EL (cell line): ENCODE data around the gene ROBO2.

ENCODE experiments used
- DNase-seq: peaks from one replicate; pipeline ENCODE4 v3.0.0-alpha.2; 2016

The ROBO2 gene

DNA sequence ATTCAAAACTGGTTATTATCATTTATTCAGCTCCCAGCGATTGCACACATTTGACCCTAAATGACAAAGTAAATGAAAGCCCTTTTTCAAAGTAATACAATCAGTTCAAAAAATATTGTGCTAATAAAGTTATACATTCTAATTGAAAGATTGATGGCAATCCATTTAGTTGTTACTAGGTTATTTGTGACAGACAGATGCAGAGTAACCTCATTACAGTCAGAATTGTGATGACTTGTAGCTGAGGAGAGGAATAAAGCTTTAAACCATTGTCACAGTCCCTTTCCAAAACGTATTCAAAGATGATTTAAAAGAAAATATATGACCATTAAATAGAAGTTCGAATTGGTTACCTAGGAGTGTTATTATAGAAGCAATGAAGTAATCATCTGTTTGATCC lies 86.1 kb downstream of the ROBO2 start:
- no peak for DNase-seq

DNA sequence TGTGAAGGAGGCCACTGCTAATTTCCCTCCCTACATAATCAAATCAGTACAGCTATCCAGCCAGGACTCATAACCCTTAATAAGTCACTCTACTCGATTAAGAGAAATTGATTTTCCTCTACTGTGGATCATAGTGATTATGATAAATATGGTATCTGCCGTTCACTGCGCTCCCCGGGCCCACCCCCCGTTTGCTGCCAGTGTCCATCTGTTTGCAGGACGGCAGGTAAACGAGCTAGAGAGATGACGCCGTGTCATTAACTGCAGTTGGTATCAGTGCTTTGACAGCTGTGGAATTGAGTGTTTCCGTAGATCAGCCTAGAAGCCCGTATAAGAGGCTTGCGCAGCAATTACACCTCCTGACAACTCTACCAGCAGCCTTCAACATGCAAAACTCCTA lies 94.9 kb downstream of the ROBO2 start:
- DNase-seq = no peak

DNA sequence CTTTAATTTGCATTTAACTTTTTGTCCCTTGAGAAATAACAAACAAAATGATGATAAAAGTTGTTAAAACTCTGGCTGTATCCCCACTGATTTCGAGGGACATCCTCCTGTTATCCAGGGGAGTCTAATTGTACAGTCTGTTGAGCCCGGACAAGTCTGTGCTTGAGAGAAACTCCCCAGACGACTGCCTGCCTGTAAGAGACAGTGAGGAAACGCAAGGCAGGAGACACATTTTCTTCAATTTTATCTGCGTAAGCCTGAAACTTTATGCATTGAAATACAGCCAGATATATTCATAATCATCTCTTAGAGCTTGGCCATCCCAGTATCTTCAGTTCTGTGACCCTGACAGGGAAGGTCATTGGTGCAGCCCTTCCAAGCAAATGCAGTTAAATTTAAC lies 97.7 kb downstream of the ROBO2 start:
- no peak for DNase-seq

DNA sequence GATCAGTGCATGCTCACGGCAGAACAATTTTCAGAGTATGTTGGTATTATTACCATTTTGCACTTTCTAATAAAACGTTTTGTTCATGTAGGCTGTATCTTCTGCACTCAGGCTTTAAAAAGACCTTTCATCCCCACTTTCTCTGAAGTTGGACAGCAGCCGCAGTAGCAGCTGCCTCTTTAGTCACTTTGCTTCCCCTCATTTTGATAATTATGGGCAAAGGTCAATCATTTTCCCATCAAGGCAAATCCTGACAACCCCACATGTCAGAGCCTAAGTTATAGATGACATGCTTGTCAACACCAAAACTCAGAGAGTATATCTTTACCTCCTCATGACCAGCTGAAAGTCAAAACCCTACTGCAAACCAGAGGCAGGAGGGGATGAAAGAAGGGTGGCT lies 99.7 kb downstream of the ROBO2 start:
- no peak for DNase-seq

DNA sequence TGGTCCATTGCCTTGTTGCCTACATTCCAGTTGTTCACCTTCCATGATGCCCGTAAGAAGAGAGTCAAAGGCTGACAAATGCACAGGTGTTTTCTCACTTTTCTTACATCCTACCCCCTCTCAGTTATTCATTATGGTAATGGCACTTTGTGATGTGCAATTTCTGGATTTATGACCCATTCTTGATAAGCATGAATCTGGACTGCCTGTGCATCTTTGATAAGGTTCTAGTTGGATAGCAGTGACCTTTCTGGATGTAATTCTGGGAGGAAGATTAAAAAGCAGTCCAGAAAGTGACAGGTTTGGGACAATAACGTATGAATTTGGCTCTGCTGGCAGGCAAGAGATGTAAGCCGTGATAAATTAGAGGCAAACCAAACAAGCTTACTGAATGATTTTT lies 101.5 kb downstream of the ROBO2 start:
- DNase-seq = no peak

DNA sequence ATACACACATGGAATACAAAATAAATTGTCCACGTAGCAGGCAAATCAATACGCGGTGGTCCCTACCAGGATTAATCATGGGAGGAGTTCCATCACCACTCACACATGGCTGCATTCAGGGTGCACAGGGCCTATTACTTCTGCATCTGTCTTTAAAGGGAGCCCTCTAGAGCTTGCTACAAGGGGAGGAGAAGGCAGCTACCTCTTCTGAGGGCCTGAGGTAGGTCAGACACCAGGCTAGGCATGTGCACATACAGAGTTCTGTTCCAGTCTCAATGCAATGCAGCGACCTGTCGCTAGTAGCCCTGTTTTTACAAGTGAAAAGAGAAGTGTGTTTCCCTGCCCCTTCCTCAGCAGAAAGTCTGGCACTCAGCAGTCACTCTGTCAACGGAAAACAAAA lies 102.7 kb downstream of the ROBO2 start:
- no peak for DNase-seq

DNA sequence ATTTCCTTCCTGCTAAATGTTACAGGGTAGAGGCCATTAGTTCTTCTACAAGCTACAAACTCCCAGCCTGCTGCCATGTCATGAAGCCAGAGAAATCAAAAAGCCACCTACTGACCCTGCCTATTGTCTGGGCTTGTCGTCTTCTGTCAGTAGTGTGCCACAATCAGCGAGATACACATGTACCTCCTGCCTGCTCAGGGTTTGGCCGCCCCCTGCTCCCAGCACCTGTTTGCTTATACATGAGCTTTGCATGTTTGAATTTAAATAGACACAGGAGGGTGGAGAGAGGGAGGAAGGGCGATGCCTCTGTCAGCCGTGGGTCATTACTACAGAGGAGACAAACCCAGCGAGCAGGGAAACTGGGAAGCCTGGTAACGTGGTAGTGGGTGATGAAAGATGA lies 106.1 kb downstream of the ROBO2 start:
- no peak for DNase-seq

DNA sequence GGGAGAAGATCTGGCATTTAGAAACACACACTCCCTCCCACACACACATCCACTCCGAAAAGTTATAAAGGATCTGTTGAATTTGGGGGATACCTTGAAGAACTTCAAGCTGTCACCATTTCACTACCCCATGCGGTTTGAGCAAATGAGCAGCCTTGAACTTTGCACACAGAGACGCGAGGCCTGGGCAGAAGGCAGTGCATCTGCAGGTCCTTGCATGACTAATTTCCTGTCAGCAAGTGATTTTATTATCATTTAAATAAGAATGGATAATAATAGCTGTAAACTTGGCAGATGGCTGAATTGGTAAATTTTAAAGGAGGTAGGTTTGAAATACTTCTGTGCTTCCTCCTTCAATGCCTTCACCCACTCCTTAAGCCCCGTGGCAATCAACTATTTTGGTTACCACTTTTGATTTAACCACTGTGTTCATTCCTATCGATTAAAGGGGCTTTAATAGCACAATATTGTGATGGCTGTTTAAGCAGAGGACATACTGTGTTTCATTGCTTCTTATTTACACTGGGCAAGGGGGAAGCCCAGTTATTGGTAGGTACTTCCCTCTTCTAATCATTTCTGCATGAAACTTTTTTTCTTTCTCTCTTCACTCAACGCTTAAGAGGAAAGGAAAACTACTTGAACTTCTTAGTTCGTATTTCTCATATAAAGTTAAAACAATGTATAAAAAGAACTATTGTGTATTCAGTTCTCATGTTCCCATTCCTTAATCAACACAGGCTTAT lies 108.1 kb downstream of the ROBO2 start:
- DNase-seq = no peak

DNA sequence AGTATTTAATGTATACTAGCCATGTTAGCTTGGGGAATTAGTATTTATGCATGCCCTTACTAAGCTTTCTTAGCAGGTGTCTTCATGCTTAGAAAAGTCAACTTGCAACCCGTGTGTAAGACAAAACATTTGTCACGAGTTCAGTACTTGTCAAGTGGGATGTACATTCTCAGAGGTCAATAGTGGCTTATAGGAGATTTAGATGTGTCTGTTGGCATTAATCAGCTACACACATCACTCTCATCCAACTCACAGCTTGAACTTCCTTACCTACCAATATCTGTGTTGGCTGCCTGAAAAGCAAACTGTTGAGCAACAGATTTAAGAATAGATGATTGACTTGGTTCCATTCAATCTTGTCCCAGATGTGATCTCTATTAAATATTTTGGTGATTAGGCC lies 109.5 kb downstream of the ROBO2 start:
- DNase-seq = no peak

DNA sequence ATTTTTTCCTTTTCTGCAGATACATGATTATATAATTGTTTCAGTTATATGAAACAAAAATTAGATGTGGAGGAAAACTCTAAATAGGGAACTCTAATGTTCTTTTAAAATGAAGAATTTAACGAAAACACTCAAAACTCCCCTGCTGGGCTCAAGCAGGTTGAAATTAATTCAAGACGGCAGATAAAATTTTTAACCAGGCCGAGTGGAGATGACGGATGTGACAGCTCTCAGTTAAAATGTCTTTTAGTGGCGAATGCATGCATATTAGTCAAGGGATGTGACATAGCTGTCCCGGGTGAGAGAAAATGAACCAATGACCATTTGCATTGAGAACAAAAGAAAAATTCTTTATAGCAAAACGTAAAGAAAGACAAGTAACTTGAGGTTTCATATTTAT lies 110.1 kb downstream of the ROBO2 start:
- no peak for DNase-seq

DNA sequence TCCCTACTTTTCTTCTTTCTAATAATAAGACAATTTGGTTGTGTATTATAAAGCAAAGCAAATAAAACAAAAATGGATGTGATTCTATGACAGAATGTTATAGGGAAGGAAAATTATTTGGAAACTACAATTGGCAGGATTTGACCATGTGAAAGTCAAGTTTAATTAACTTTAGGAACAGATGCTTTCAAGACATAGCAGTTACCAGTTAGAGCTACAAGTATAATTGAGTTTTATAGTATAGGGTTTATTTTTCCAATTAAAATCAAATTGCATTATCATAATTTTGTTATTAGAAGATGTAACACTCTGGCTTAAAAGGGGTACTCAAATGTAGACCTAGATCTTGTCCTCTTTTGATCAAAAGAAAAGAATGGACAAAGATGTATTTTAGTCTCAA lies 110.9 kb downstream of the ROBO2 start:
- no peak for DNase-seq

DNA sequence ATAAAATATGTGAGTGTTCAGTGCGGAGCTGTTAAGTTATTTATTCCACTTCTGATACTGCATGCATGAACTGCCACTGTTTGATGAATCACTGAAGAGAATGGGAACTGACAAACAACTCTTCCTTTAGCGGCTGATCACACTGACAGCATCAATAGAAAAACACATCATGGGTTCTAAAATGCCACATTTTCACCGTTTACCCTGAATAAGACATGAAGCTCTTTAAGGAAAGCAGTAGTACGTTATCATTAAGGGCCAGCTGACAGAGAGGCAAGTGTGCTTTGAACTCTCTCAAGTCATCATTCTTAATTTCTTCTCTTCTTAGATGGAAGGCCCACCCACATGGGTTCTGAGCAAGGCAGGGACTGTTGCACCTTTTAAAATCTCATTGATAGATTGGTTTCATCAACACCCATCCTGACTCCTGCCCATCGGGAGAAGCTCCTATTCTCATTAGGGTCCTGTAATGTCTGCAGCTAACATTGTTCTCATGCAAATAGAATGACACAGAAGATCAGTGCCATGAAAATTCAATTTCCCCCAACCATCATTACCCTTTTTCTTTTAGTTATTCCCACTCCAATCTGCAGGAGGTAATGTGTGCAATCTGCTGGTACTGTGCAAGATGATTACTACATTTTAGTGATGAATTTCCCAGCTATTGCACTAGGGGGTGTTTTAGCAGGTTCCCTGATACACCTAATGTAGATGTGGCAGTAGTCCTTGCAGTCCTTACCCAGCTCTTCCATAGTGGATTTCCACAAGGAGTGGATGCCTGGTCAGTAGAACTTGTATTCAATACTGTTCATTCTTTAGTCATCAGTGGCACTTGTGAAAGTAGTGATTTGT lies 119.1 kb downstream of the ROBO2 start:
- no peak for DNase-seq

DNA sequence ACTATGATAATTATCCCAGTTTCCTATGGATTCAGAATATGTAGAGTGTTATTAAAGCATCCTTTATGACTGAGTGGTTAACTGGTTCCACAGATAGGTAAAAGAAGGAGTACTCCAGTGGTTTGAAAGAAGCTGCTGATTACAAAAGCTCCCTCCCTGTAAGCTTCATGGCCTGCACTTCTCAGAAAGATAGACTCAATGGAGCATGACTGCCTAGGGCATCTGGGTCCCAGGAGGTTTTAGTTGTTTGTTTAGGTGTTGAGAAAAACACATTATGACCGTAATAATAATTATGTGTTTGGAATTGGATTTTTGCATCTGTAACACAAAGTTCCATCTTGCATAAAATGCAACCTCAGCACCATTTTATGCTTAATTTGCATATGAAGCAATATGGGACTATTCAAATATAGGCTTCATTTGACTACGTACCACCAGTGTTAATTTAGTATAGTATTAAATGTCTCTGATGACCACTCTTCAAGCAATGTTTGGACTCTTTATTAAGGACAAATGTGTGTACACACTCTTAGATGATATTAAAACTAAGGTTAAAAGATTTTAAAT lies 121.1 kb downstream of the ROBO2 start:
- no peak for DNase-seq

DNA sequence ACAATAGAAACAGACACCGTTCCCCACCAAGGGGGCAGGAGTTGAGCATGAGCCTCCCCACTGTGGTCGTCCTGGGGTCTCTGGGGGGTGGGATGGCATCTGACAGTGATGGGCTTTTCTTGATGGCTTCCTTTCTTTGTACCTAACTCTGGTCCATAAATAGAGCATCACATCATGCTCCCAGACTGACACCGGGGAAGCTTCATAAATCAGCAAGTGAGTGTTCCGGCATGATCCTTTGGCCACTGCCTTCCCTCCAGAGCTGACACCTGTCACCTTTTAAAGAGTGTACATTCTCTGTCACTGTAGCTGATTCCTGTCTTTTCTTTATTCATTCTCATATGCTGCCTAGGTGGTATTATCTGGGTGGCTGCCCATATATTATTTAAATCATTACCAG lies 129.9 kb downstream of the ROBO2 start:
- no peak for DNase-seq

DNA sequence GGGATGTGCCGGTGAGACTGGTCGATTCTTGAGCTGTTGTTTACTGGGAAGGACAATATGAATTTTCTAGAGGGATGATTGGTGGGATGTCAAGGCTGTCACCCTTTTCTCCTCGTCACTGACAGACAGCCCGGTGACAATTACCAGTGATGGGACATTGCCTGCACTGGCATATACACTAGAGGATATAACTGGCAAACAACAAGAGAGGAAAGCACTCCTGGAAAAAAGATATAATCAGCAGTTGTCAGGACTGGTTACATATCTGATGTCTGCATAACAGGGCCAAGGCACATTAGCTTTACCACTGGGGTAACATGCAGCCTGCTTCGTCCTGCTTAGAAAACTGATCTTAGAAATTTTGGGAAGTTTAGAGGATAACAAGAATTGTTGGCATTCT lies 131.1 kb downstream of the ROBO2 start:
- no peak for DNase-seq

DNA sequence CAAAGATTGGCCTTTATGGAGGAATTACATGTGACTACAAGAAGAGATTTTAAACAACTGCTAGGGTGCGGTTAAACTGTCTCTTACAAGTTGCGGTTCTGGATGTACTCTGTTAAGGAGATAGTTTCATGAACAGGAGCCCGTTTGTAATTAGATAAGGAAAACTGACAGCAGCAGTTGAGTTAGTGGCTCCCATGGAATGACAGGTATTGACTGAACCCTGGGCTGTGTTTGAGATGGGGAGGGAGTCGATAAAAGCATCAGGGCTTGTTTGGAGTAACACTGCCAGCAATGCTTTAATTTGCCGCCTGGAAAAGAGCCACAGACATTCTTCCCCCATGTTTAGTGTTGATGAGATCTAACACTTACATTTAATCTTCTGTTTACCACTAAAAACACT lies 139.9 kb downstream of the ROBO2 start:
- DNase-seq = no peak

DNA sequence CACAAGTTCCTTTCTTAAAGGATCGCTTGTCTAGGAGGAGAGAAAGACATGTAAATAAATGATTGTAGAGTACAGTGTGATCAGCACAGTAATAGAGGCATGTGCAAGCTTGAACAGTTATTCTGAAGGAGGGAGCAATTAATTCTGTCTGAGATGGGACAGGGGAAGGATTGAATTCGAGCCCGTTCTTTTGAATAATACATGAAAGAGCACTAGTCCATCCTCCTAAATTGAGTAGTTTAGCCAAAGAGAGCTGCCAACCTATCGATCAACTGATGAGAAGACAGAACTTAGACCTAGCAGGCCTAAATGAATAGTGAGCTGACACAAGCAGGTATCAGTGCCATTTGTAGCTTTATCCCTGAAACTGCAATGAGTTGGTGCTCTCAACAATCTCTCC lies 142.4 kb downstream of the ROBO2 start:
- DNase-seq = no peak

DNA sequence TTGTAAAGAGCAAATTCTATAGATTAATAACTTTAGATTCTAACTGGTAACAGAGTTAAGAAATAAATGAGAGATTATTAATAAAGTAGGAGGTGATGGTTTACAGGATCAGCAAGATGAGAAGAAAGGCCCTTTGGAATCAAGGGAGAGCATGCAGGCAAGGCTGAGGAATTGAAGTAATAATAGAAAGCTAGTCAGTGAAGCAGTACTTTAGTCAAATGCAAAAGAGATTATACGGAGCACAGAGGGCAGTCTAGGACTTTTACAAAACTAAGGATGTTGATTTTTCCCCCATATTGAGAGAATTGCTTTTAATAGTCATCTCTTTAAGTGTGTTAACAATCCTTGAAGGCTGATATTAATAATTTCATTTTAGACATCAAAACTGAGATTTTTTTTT lies 146.4 kb downstream of the ROBO2 start:
- no peak for DNase-seq

DNA sequence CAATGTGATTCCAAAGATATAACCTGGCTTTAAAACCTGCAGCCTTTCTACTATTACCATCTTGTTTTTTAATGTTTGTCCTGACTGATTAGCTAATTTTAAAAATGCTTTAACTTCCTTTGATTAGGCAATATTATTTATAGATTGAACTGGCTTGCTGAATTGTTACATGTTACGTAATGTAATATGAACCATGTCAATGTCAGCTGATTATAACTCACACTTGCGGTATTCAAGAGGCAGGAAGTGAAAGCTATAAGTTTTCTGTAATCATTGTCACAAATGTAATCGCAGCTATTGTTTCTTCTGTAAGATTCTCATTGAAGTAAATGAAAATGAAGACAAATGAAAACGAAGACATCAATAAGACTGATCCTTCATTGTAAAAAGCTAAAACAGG lies 146.8 kb downstream of the ROBO2 start:
- no peak for DNase-seq

DNA sequence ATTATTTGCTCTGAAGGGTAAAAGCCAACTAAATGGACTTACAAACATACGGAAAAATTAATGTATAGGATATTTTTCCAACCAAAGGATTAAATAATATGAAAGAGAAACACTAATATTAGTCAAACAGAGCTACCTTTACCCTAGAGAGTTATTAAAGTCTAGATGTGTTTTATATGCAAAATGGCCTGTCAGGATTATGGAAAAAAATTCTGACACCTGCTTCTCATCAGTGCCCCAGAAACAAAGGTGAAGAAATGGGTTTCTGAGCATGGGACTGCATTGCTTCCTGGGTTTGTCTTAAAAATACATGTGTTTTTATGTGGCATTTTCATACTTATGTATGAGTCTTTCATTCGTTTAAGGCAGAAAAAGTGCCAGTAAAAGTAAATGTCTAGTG lies 148.3 kb downstream of the ROBO2 start:
- no peak for DNase-seq

DNA sequence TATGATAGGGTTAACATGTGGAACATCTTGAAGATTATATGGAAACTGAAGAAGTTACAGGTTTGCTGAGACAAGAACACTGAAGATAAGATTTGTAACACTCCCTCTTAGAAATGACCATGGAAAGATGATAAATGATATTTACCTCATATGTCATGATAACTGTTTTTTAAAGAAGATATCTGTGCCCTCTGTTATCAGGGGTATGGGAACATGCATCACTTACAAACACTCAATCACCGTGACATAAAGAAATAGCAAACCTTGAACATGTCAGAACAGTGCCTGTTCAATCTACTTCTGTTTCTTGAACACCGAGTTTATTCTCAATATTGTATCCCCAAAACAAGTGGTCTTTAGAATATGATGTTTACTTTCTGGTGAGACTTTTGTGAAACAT lies 149.4 kb downstream of the ROBO2 start:
- DNase-seq = no peak

DNA sequence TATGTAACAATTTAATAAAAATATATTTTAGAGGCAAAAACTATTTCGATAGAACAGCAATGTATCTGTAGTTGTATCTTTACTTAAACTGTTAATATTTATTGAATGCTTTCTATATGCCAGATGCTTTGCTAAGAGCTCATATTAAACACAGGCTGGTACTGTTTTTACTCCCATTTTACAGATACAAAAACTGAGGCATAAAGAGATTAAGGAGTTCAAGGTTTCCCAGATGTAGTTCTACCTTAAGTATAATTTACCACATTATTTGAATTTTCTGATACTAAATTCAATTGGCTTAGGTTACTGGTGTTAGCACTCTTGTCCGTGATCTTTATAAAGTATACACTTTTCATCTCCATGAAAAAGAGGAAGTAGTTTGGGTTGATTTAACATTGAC lies 149.8 kb downstream of the ROBO2 start:
- DNase-seq = no peak

DNA sequence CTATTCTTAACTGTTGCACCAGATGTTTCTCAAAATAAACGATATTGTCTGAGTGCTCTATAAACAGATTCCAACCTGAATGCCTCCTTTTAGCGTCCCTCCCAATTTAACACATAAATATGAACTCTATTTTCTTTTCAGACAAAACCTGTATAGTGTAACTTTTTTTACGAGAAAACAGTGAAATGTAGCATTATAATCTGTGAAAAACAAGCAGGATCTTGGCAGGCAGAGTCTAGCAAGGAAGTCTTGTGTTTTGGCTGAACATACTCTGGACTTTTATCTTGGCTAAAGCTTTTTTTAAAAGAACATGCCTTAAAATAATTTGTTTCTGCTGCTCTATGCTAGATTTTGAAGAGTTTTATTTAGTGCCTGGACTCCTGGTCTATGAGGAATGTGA lies 150.5 kb downstream of the ROBO2 start:
- no peak for DNase-seq

DNA sequence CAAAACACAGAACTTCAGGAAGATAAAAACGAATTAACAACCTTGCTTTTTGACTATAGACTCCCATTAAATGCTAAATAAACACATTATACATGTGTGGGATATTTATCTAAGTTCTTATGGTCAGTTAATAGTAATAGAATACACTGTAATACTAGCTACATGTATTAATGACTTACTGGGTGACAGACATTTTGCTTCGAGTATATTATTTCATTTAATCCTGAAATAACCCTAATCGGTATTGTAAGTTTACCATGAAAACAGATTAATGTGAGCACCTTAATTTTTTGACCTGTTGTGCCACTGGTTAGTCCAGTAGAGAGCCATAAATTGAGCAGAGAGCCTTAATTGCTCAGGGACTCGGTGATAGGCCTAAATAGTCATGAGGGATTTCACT lies 151.1 kb downstream of the ROBO2 start:
- DNase-seq = no peak
